Loucy (cell line): ENCODE data around the gene APOBEC3A.

Source experiments
- EZH2phosphoT487 ChIP-seq: fragments of 200-600 bp; IDR thresholded peaks from 2 replicates; pipeline ENCODE4 v1.6.1; 2018; ENCODE audit warnings: antibody characterized with exemption, mild to moderate bottlenecking, moderate library complexity, borderline replicate concordance
- TF ChIP-seq, protein P1 (sequence below): fragments of 200-600 bp; sonication (generic); conservative IDR thresholded peaks from 2 replicates; pipeline ENCODE4 v1.5.1; 2014; ENCODE audit warnings: mild to moderate bottlenecking, antibody characterized with exemption, low read length

DNA sequence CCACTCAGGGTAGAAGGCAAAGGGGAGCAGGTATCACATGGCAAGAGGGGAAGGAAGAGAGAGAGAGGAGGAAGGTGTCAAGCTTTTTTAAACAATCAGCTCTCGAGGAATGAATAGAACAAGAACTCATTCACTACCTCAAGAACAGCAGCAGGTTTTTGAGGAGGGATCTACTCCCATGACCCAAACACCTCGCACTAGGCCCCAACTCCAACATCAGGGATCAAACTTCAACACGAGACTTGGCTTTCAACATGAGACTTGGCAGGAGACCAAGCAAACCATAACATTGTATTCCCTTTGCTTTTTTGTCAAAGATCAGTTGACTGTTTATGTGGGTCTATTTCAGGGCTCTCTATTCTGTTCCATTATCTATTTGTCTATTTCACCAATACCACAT, 26.9 kb upstream of the APOBEC3A start:
- TF ChIP-seq, protein P1, sequence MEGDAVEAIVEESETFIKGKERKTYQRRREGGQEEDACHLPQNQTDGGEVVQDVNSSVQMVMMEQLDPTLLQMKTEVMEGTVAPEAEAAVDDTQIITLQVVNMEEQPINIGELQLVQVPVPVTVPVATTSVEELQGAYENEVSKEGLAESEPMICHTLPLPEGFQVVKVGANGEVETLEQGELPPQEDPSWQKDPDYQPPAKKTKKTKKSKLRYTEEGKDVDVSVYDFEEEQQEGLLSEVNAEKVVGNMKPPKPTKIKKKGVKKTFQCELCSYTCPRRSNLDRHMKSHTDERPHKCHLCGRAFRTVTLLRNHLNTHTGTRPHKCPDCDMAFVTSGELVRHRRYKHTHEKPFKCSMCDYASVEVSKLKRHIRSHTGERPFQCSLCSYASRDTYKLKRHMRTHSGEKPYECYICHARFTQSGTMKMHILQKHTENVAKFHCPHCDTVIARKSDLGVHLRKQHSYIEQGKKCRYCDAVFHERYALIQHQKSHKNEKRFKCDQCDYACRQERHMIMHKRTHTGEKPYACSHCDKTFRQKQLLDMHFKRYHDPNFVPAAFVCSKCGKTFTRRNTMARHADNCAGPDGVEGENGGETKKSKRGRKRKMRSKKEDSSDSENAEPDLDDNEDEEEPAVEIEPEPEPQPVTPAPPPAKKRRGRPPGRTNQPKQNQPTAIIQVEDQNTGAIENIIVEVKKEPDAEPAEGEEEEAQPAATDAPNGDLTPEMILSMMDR, result no peak
- TF ChIP-seq EZH2phosphoT487, result no peak
